Urinary bladder (tissue), 4 donors: ENCODE data around the gene CLEC7A. TPM values are rescaled to one million over a fixed set of nuclear protein-coding genes. Genes with fewer than 3 reads are reported as not detected.

Experiments
- DNase-seq: peaks from one replicate; pipeline ENCODE4 v3.0.0-alpha.2; 2015; ENCODE audit errors: extremely low spot score
- H3K27ac ChIP-seq: one replicate; pipeline ENCODE4 v1.5.1; 2013; ENCODE audit warnings: low read depth, mild to moderate bottlenecking, moderate library complexity
- H3K36me3 ChIP-seq: one replicate; pipeline ENCODE4 v1.6.1; 2013; ENCODE audit warnings: mild to moderate bottlenecking, moderate library complexity; ENCODE audit not compliant: insufficient read depth
- H3K4me1 ChIP-seq: one replicate; pipeline ENCODE4 v1.6.1; 2013; ENCODE audit warnings: mild to moderate bottlenecking, moderate library complexity; ENCODE audit not compliant: insufficient read depth
- H3K4me3 ChIP-seq: one replicate; pipeline ENCODE4 v1.5.1; 2013; ENCODE audit warnings: low read depth, low read length
- WGBS: extraction: QIAGEN DNeasy Blood & Tissue Kit; methylation state at CpG from one replicate; pipeline ENCODE4 v1.1.7; 2013; 5-methylcytosine and 5-hydroxymethylcytosine counted together
- polyA plus RNA-seq: library from polyadenylated mRNA; stranded (reverse); fragments of 200-250 nt; gene quantifications from one replicate; pipeline ENCODE4 v1.2.3, GENCODE V29; 2013
- total RNA-seq: library from RNA; depleted of rRNA; stranded (reverse); fragments of >200 nt; gene quantifications from one replicate; pipeline ENCODE4 v1.2.3, GENCODE V29; 2014
- donor health status: healthy with polysubstance abuse.
- donor health status: healthy.

CLEC7A gene
- total RNA-seq: 4.5 TPM
- 8.4 TPM for polyA plus RNA-seq

GRCh38 chr12:10130042-10130441, at the start of gene CLEC7A:
TSS of gene CLEC7A (minus strand) at chr12:10130199. CDS start at chr12:10130082, 117 bp downstream.
- H3K36me3 ChIP-seq: no peaks in the 10 kb centered on the region
- no peak within 1 kb of the TSS for H3K27ac ChIP-seq
- DNase-seq: no peak
- H3K4me3 ChIP-seq: no peak within 1 kb of the TSS
- 60% methylated on average over 1 of the region's 1 CpG for whole genome bisulfite sequencing
- H3K4me1 ChIP-seq: no peaks in the 10 kb centered on the region

- no peak overlapping the region for H3K27ac ChIP-seq
- 62% methylated on average over 5 of the region's 5 CpGs for WGBS
- H3K36me3 ChIP-seq: no peaks in the 10 kb centered on the region
- DNase-seq: no peak
- peaks cover 2% of the 10 kb centered on the region for H3K4me1 ChIP-seq
- no peak overlapping the region for H3K4me3 ChIP-seq
Measured at GRCh38 chr12:10179776-10180181, 49.8 kb upstream of the CLEC7A start.

- 73% methylated on average over 4 of the region's 4 CpGs for WGBS
- no peaks in the 10 kb centered on the region for H3K36me3 ChIP-seq
- no peak for DNase-seq
Measured at GRCh38 chr12:10178821-10179220, 48.8 kb upstream of the CLEC7A start, which contains the start of gene TMEM52B. TSS of gene TMEM52B (plus strand) at chr12:10179032. CDS start at chr12:10179575, 543 bp downstream.

GRCh38 chr12:10175846-10176636, 46.0 kb upstream of the CLEC7A start:
- 84% methylated on average over 5 of the region's 5 CpGs for WGBS
- Histone ChIP-seq H3K36me3 (no peaks in the 10 kb centered on the region), H3K27ac (no peak overlapping the region), H3K4me1 (no peaks in the 10 kb centered on the region), H3K4me3 (no peak overlapping the region)
- DNase-seq: no peak

More at GRCh38 chr12:10178821-10179220, 48.8 kb upstream of the CLEC7A start, which contains the start of gene TMEM52B:
- Histone ChIP-seq H3K4me1 (peaks cover 2% of the 10 kb centered on the region), H3K27ac (no peak within 1 kb of the TSS), H3K4me3 (no peak within 1 kb of the TSS)

- Histone ChIP-seq H3K36me3 (no peaks in the 10 kb centered on the region), H3K4me1 (no peaks in the 10 kb centered on the region), H3K27ac (no peak overlapping the region), H3K4me3 (no peak overlapping the region)
- DNase-seq: no peak
- 58% methylated on average over 2 of the region's 2 CpGs for WGBS
Measured at GRCh38 chr12:10174986-10175614, 45.1 kb upstream of the CLEC7A start.

- H3K36me3 ChIP-seq: no peaks in the 10 kb centered on the region
Measured at GRCh38 chr12:10171973-10172728, 42.2 kb upstream of the CLEC7A start, which contains the start of gene OLR1. TSS of gene OLR1 (minus strand) at chr12:10172132. CDS start at chr12:10172077, 55 bp downstream.

GRCh38 chr12:10170216-10170615, 40.2 kb upstream of the CLEC7A start:
- no peak for DNase-seq
- Histone ChIP-seq H3K4me1 (no peaks in the 10 kb centered on the region), H3K4me3 (no peak overlapping the region), H3K36me3 (no peaks in the 10 kb centered on the region), H3K27ac (no peak overlapping the region)
- WGBS: 91% methylated on average over 5 of the region's 5 CpGs

More at GRCh38 chr12:10171973-10172728, 42.2 kb upstream of the CLEC7A start, which contains the start of gene OLR1:
- WGBS: 73% methylated on average over 7 of the region's 7 CpGs
- DNase-seq: no peak
- Histone ChIP-seq H3K4me3 (no peak within 1 kb of the TSS), H3K27ac (no peak within 1 kb of the TSS), H3K4me1 (no peaks in the 10 kb centered on the region)

- H3K4me1 ChIP-seq: no peaks in the 10 kb centered on the region
- no peak overlapping the region for H3K4me3 ChIP-seq
- H3K27ac ChIP-seq: no peak overlapping the region
- DNase-seq: no peak
- no peaks in the 10 kb centered on the region for H3K36me3 ChIP-seq
- 31% methylated on average over 3 of the region's 3 CpGs for WGBS
Measured at GRCh38 chr12:10169104-10169503, 39.1 kb upstream of the CLEC7A start.

- Histone ChIP-seq H3K4me1 (no peaks in the 10 kb centered on the region), H3K36me3 (no peaks in the 10 kb centered on the region), H3K4me3 (no peak overlapping the region), H3K27ac (no peak overlapping the region)
- WGBS: 71% methylated on average over 5 of the region's 5 CpGs
- no peak for DNase-seq
Measured at GRCh38 chr12:10167599-10167998, 37.6 kb upstream of the CLEC7A start.

- H3K27ac ChIP-seq: no peak overlapping the region
- no peak overlapping the region for H3K4me3 ChIP-seq
- no peaks in the 10 kb centered on the region for H3K36me3 ChIP-seq
- 100% methylated on average over 1 of the region's 1 CpG for WGBS
- no peak for DNase-seq
- no peaks in the 10 kb centered on the region for H3K4me1 ChIP-seq
Measured at GRCh38 chr12:10165421-10165820, 35.4 kb upstream of the CLEC7A start.

- WGBS: 70% methylated on average over 3 of the region's 3 CpGs
- Histone ChIP-seq H3K4me3 (no peak overlapping the region), H3K4me1 (no peaks in the 10 kb centered on the region), H3K36me3 (no peaks in the 10 kb centered on the region), H3K27ac (no peak overlapping the region)
- DNase-seq: no peak
Measured at GRCh38 chr12:10163084-10163483, 33.1 kb upstream of the CLEC7A start.

- no peak overlapping the region for H3K27ac ChIP-seq
- H3K4me1 ChIP-seq: no peaks in the 10 kb centered on the region
- 62% methylated on average over 7 of the region's 7 CpGs for WGBS
- no peak overlapping the region for H3K4me3 ChIP-seq
- no peaks in the 10 kb centered on the region for H3K36me3 ChIP-seq
- DNase-seq: no peak
Measured at GRCh38 chr12:10160617-10161385, 30.8 kb upstream of the CLEC7A start.

GRCh38 chr12:10159280-10159679, 29.3 kb upstream of the CLEC7A start:
- Histone ChIP-seq H3K4me1 (no peaks in the 10 kb centered on the region), H3K27ac (no peak overlapping the region), H3K36me3 (no peaks in the 10 kb centered on the region), H3K4me3 (no peak overlapping the region)
- DNase-seq: no peak
- WGBS: 79% methylated on average over 3 of the region's 3 CpGs
